ENCODE measurements around the gene MT1X. TPM values are rescaled to one million over a fixed set of nuclear protein-coding genes. Genes with fewer than 3 reads are reported as not detected.

Gene MT1X
- total and polyA plus RNA-seq, 2 of the 13 experiments (the other 11 are each of a cell fraction or from before 2014, with no cell fraction given) = 19.7 to 288 TPM

DNA sequence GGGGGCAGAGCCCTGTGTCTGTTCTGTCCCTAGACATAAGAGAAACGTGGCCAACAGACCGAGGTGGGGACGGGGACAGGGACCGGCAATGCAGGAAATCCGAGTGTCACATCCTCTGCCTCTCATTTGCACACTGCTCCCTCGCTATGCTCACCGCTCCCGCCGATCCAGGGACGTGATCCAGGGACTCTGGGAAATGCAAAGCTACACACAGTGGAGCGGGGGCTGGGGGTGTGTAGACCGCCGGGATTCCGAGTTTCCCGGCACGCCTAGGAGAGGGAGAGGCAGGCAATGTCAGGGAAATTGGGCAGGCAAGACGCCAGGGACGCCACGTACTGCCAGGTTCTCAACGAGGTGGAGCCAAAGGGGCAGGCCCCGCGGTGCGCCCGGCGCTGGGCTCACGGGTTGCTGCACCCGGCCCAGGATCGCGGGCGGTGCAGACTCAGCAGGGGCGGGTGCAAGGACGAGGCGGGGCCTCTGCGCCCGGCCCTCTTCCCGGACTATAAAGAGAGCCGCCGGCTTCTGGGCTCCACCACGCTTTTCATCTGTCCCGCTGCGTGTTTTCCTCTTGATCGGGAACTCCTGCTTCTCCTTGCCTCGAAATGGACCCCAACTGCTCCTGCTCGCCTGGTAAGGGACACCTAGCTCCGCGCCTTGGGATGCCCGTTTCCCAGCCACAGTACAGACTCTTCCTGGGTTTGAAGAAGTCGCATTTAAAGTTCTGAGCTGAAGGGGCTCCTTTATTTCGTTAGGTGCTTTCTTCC, at the start of gene MT1X (continued):
- TF ChIP-seq, protein P1, sequence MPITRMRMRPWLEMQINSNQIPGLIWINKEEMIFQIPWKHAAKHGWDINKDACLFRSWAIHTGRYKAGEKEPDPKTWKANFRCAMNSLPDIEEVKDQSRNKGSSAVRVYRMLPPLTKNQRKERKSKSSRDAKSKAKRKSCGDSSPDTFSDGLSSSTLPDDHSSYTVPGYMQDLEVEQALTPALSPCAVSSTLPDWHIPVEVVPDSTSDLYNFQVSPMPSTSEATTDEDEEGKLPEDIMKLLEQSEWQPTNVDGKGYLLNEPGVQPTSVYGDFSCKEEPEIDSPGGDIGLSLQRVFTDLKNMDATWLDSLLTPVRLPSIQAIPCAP (CRISPR knock-in tag; IDR thresholded peaks at IDR 0.05; ENCODE audit: low read depth) = 0 out of 2 replicates have a peak, but pooled peaks have one; percentile 24
- TF ChIP-seq HCFC1 (IDR thresholded peaks at IDR 0.05; ENCODE audit: low read depth, low read length) (no peak), ZNF652 (CRISPR knock-in tag; IDR thresholded peaks at IDR 0.05; ENCODE audit: borderline replicate concordance, low read depth) (no peak), ZNF549 (CRISPR knock-in tag; IDR thresholded peaks at IDR 0.05) (no peak), NCOA2 (CRISPR knock-in tag; IDR thresholded peaks at IDR 0.05) (0 out of 2 replicates have a peak, but pooled peaks have one; percentile 40), TCF7 (IDR thresholded peaks at IDR 0.05; ENCODE audit: low read depth) (peak; percentile 82)
- TF ChIP-seq, protein P2, sequence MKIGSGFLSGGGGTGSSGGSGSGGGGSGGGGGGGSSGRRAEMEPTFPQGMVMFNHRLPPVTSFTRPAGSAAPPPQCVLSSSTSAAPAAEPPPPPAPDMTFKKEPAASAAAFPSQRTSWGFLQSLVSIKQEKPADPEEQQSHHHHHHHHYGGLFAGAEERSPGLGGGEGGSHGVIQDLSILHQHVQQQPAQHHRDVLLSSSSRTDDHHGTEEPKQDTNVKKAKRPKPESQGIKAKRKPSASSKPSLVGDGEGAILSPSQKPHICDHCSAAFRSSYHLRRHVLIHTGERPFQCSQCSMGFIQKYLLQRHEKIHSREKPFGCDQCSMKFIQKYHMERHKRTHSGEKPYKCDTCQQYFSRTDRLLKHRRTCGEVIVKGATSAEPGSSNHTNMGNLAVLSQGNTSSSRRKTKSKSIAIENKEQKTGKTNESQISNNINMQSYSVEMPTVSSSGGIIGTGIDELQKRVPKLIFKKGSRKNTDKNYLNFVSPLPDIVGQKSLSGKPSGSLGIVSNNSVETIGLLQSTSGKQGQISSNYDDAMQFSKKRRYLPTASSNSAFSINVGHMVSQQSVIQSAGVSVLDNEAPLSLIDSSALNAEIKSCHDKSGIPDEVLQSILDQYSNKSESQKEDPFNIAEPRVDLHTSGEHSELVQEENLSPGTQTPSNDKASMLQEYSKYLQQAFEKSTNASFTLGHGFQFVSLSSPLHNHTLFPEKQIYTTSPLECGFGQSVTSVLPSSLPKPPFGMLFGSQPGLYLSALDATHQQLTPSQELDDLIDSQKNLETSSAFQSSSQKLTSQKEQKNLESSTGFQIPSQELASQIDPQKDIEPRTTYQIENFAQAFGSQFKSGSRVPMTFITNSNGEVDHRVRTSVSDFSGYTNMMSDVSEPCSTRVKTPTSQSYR (CRISPR knock-in tag; IDR thresholded peaks at IDR 0.05; ENCODE audit: borderline replicate concordance) = no peak; the same call in 1 of the 2 replicates
- TF ChIP-seq, protein P3, sequence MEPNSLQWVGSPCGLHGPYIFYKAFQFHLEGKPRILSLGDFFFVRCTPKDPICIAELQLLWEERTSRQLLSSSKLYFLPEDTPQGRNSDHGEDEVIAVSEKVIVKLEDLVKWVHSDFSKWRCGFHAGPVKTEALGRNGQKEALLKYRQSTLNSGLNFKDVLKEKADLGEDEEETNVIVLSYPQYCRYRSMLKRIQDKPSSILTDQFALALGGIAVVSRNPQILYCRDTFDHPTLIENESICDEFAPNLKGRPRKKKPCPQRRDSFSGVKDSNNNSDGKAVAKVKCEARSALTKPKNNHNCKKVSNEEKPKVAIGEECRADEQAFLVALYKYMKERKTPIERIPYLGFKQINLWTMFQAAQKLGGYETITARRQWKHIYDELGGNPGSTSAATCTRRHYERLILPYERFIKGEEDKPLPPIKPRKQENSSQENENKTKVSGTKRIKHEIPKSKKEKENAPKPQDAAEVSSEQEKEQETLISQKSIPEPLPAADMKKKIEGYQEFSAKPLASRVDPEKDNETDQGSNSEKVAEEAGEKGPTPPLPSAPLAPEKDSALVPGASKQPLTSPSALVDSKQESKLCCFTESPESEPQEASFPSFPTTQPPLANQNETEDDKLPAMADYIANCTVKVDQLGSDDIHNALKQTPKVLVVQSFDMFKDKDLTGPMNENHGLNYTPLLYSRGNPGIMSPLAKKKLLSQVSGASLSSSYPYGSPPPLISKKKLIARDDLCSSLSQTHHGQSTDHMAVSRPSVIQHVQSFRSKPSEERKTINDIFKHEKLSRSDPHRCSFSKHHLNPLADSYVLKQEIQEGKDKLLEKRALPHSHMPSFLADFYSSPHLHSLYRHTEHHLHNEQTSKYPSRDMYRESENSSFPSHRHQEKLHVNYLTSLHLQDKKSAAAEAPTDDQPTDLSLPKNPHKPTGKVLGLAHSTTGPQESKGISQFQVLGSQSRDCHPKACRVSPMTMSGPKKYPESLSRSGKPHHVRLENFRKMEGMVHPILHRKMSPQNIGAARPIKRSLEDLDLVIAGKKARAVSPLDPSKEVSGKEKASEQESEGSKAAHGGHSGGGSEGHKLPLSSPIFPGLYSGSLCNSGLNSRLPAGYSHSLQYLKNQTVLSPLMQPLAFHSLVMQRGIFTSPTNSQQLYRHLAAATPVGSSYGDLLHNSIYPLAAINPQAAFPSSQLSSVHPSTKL (CRISPR knock-in tag; IDR thresholded peaks at IDR 0.05) = peak; percentile 70
- TF ChIP-seq, protein P4, sequence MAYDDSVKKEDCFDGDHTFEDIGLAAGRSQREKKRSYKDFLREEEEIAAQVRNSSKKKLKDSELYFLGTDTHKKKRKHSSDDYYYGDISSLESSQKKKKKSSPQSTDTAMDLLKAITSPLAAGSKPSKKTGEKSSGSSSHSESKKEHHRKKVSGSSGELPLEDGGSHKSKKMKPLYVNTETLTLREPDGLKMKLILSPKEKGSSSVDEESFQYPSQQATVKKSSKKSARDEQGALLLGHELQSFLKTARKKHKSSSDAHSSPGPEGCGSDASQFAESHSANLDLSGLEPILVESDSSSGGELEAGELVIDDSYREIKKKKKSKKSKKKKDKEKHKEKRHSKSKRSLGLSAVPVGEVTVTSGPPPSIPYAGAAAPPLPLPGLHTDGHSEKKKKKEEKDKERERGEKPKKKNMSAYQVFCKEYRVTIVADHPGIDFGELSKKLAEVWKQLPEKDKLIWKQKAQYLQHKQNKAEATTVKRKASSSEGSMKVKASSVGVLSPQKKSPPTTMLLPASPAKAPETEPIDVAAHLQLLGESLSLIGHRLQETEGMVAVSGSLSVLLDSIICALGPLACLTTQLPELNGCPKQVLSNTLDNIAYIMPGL (CRISPR knock-in tag; IDR thresholded peaks at IDR 0.05; ENCODE audit: borderline replicate concordance in 1 of 2, low read depth in 1 of 2) = peak in 1 of 2 experiments; percentile 33; a peak in 2 of 4 replicates
- TF ChIP-seq, protein P5, sequence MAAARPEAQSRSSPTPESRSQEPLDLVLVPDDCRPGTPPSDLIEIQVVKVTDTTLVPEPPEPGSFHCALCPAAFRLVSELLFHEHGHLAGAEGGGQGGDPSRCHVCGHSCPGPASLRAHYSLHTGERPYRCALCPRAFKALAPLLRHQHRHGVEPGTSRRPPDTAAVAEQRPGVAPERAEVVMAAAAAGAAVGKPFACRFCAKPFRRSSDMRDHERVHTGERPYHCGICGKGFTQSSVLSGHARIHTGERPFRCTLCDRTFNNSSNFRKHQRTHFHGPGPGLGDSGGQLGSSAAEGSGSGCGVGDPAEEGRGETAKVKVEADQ (CRISPR knock-in tag; IDR thresholded peaks at IDR 0.05; ENCODE audit: borderline replicate concordance) = peak; percentile 77
- TF ChIP-seq, protein P6, sequence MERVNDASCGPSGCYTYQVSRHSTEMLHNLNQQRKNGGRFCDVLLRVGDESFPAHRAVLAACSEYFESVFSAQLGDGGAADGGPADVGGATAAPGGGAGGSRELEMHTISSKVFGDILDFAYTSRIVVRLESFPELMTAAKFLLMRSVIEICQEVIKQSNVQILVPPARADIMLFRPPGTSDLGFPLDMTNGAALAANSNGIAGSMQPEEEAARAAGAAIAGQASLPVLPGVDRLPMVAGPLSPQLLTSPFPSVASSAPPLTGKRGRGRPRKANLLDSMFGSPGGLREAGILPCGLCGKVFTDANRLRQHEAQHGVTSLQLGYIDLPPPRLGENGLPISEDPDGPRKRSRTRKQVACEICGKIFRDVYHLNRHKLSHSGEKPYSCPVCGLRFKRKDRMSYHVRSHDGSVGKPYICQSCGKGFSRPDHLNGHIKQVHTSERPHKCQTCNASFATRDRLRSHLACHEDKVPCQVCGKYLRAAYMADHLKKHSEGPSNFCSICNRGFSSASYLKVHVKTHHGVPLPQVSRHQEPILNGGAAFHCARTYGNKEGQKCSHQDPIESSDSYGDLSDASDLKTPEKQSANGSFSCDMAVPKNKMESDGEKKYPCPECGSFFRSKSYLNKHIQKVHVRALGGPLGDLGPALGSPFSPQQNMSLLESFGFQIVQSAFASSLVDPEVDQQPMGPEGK (CRISPR knock-in tag; IDR thresholded peaks at IDR 0.05) = peak; percentile 78
- TF ChIP-seq, protein P7, sequence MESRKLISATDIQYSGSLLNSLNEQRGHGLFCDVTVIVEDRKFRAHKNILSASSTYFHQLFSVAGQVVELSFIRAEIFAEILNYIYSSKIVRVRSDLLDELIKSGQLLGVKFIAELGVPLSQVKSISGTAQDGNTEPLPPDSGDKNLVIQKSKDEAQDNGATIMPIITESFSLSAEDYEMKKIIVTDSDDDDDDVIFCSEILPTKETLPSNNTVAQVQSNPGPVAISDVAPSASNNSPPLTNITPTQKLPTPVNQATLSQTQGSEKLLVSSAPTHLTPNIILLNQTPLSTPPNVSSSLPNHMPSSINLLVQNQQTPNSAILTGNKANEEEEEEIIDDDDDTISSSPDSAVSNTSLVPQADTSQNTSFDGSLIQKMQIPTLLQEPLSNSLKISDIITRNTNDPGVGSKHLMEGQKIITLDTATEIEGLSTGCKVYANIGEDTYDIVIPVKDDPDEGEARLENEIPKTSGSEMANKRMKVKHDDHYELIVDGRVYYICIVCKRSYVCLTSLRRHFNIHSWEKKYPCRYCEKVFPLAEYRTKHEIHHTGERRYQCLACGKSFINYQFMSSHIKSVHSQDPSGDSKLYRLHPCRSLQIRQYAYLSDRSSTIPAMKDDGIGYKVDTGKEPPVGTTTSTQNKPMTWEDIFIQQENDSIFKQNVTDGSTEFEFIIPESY (CRISPR knock-in tag; IDR thresholded peaks at IDR 0.05) = no peak

All from HepG2 (cell line).